GM12878 (cell line): ENCODE results near the gene SMIM17. TPM values are rescaled to one million over a fixed set of nuclear protein-coding genes. Genes with fewer than 3 reads are reported as not detected.
A peak's percentile ranks its signal among the peaks of the same experiment; 100 is the strongest.
"Not testable (repeated sequence)": the region's sequence is repeated elsewhere in the genome, so short reads cannot be mapped to it uniquely, and the experiment has no call there.

Source experiments
- ATAC-seq: fragments of 200-7000 bp; cut with Tn5 transposase; 3 replicates; pipeline ENCODE4 v1.9.1; 2020; ENCODE audit warnings: mild to moderate bottlenecking, moderate library complexity
- BruUV-seq: library from RNA; stranded (reverse); fragments of 400-500 nt; replicated peaks from 2 replicates; lab custom pipeline; 2021; lab: Mats Ljungman, UMichigan
- CTCF ChIA-PET: fragments of 300-600 bp; sonication (Branson Sonifier 250); formaldehyde crosslinking; extraction: SDS; loops from one replicate; lab custom pipeline; 2021; ENCODE audit warnings: inconsistent platforms; lab: Yijun Ruan, JAX
- POLR2A ChIA-PET: fragments of 350-600 bp; formaldehyde crosslinking; extraction: SDS; loops from one replicate; lab custom pipeline; 2021; ENCODE audit warnings: inconsistent platforms; lab: Charles Lee
- RAD21 ChIA-PET: fragments of 300-600 bp; sonication (Branson Sonifier 250); formaldehyde crosslinking; loops from one replicate; lab custom pipeline; 2023; ENCODE audit warnings: antibody characterized with exemption; ENCODE audit not compliant: unreplicated experiment; lab: Charles Lee
- SMC1A ChIA-PET: fragments of 300-600 bp; sonication (Branson Sonifier 250); formaldehyde crosslinking; loops from one replicate; lab custom pipeline; 2023; ENCODE audit not compliant: unreplicated experiment, uncharacterized antibody; lab: Charles Lee
- DNase-seq: peaks from one replicate; pipeline ENCODE4 v3.0.0-alpha.2; 2011; ENCODE audit warnings: low read depth, low spot score
- FAIRE-seq: peaks from 3 replicates; lab custom pipeline; 2011; peaks lifted over from hg19 to GRCh38; lab: Jason Lieb, UNC
- H2AFZ ChIP-seq: 2 replicates; pipeline ENCODE4 v1.6.0; 2011; ENCODE audit warnings: low read depth, low read length, control low read depth; ENCODE audit not compliant: control insufficient read depth
- H3K27ac ChIP-seq: 2 replicates; pipeline ENCODE4 v1.5.1; 2011; ENCODE audit warnings: control low read depth; ENCODE audit not compliant: control insufficient read depth, insufficient read depth
- H3K27me3 ChIP-seq, 2 experiments: replicated peaks in 1 of 2; 2 replicates each; pipeline versions ENCODE4 v1.6.0 to v1.6.1; 2011; ENCODE audit warnings: low read length in 1 of 2; ENCODE audit not compliant: control insufficient read depth in 2 of 2, insufficient read depth in 2 of 2
- H3K36me3 ChIP-seq, 2 experiments: 2 replicates each; pipeline ENCODE4 v1.5.1; 2011; ENCODE audit warnings: low read length in 1 of 2; ENCODE audit not compliant: control insufficient read depth in 2 of 2, insufficient read depth in 2 of 2
- H3K4me1 ChIP-seq: 2 replicates; pipeline ENCODE4 v1.6.1; 2011; ENCODE audit warnings: mild to moderate bottlenecking, low read length, moderate library complexity, mixed read lengths; ENCODE audit not compliant: control insufficient read depth, insufficient read depth
- H3K4me2 ChIP-seq: 2 replicates; pipeline ENCODE4 v1.6.0; 2011; ENCODE audit warnings: control low read depth; ENCODE audit not compliant: control insufficient read depth, insufficient read depth
- H3K4me3 ChIP-seq: fragments of 200-600 bp; sonication (generic); 2 replicates; pipeline ENCODE4 v1.5.1; 2016
- H3K79me2 ChIP-seq: 2 replicates; pipeline ENCODE4 v1.6.0; 2011; ENCODE audit warnings: low read length; ENCODE audit not compliant: control insufficient read depth, insufficient read depth
- H3K9ac ChIP-seq: 2 replicates; pipeline ENCODE4 v1.8.0; 2011; ENCODE audit warnings: low read length, control low read depth, mixed read lengths; ENCODE audit not compliant: control insufficient read depth, insufficient read depth
- H3K9me3 ChIP-seq: replicated peaks from 3 replicates; pipeline ENCODE4 v1.5.1; 2011; ENCODE audit warnings: mild to moderate bottlenecking, low read length; ENCODE audit not compliant: control insufficient read depth, insufficient read depth
- H4K20me1 ChIP-seq: 2 replicates; pipeline ENCODE4 v1.6.0; 2011; ENCODE audit not compliant: control insufficient read depth, insufficient read depth
- SIX5 ChIP-seq: IDR thresholded peaks from 2 replicates; pipeline ENCODE4 v1.6.1; 2011; ENCODE audit warnings: mild to moderate bottlenecking, low read depth, low read length, moderate library complexity; ENCODE audit not compliant: severe bottlenecking
- WGBS: methylation state at CpG from one replicate; pipeline ENCODE4 v1.1.6; 2016; ENCODE audit warnings: low lambda C conversion rate; ENCODE audit not compliant: insufficient replicate concordance, insufficient coverage; ENCODE audit errors: missing lambda C conversion rate; 5-methylcytosine and 5-hydroxymethylcytosine counted together
- in situ Hi-C: fragments of 300-500 bp; cut with MboI; formaldehyde crosslinking; loops from 9 replicates; pipeline ENCODE4 v1.14.3; 2018; ENCODE audit warnings: mixed read lengths
- intact Hi-C: fragments of 100-400 bp; cut with micrococcal nuclease; formaldehyde crosslinking; loops from one replicate; pipeline ENCODE4 v1.14.2; 2022; ENCODE audit not compliant: unreplicated experiment
- polyA plus RNA-seq, 11 experiments: library from polyadenylated mRNA; depleted of rRNA in 4 of 11; unstranded in 6 of 11; stranded (reverse) in 5 of 11; fragments of >200 nt; fragmentation: Nextera tagmentation in 4 of 11; fragmentation: Illumina TruSeq in 1 of 11; extraction: Ambion mirVana in 4 of 11; extraction: Trizol in 1 of 11; gene quantifications; 1 replicate in 1 of 11; 2 replicates in 10 of 11; pipeline versions ENCODE4 v1.2.1 to v1.2.3, GENCODE V29; 2011 to 2016; ENCODE audit warnings: inconsistent platforms in 2 of 11, missing spikeins in 2 of 11, low read depth in 1 of 11
- total RNA-seq, 4 experiments: library from RNA; depleted of rRNA in 3 of 4; stranded (reverse); fragments of >200 nt in 3 of 4; fragmentation: Illumina TruSeq in 1 of 4; extraction: Trizol in 1 of 4; gene quantifications; 2 replicates each; pipeline versions ENCODE4 v1.2.1 to v1.2.3, GENCODE V29; 2013 to 2021
- TF ChIP-seq, protein P1 (sequence below): IDR thresholded peaks from 2 replicates; pipeline ENCODE4 v1.6.1; 2012; ENCODE audit warnings: low read depth, low read length, improper control_type of control experiment

SMIM17 gene
- total and polyA plus RNA-seq, 10 of the 15 experiments (the other 5 are each of a cell fraction or from before 2014, with no cell fraction given), result 0.07 to 0.23 (median 0.17) TPM; not detected in 6

DNA sequence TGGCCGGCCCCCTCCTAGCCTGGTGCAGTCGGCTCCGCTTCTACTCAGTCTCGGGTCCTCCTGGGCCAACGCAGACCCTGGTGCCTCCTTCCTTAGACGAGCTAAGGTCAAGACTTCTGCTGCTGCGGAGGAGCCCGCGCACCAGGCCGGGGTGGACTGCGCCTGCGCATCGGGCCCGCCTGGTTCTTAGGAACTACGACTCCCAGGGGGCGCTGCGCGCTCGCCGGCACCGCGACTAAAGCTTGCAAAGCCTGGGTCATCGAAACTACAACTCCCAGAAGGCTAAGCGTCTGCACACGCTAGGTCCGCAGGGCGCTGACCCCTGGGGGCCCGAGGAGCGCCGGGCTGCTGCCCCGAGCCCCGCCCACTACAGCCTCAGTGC is 28.6 kb downstream of the SMIM17 start, which contains the start of gene ZNF835:
Gene ZNF835, minus strand, starts transcription at position 145 of the 382 bp plus-strand sequence. CDS start 6,559 bp downstream, outside the sequence.
- H2AFZ ChIP-seq, result no peak within 1 kb of the TSS
- no peak within 1 kb of the TSS for H3K4me3 ChIP-seq
- BruUV-seq, result no TSS peak
- TF ChIP-seq, protein P1, sequence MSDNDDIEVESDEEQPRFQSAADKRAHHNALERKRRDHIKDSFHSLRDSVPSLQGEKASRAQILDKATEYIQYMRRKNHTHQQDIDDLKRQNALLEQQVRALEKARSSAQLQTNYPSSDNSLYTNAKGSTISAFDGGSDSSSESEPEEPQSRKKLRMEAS, result no peak
- peak; percentile 18 for TF ChIP-seq SIX5
- no peaks in the 10 kb centered on the region for H3K36me3 ChIP-seq
- CTCF ChIA-PET, result no interaction called here
- RAD21 ChIA-PET, result no interaction called here
- H3K9ac ChIP-seq, result no peak within 1 kb of the TSS
- intact Hi-C loops (no loop called here), in situ Hi-C loops (no loop called here)
- 35% methylated on average over 32 of the region's 32 CpGs for WGBS
- POLR2A ChIA-PET, result no interaction called here
- ATAC-seq (no peak), DNase-seq (no peak), FAIRE-seq (no peak)
- SMC1A ChIA-PET, result no interaction called here
- peaks cover 4% of the 10 kb centered on the region; the same call in 2 of the 3 replicates for H3K9me3 ChIP-seq
- H3K27ac ChIP-seq, result no peak within 1 kb of the TSS
- no peaks in the 10 kb centered on the region for H3K27me3 ChIP-seq
- H4K20me1 ChIP-seq, result no peaks in the 10 kb centered on the region
- no peak within 1 kb of the TSS for H3K4me2 ChIP-seq
- no peaks in the 10 kb centered on the region for H3K4me1 ChIP-seq
- no peaks in the 10 kb centered on the region for H3K79me2 ChIP-seq

GRCh38 chr19:56672610-56673009 is 29.7 kb downstream of the SMIM17 start:
- H3K9ac ChIP-seq, H2AFZ ChIP-seq, H3K9me3 ChIP-seq, RAD21 ChIA-PET, intact Hi-C loops, ATAC-seq, FAIRE-seq, POLR2A ChIA-PET, CTCF ChIA-PET, H3K27me3 ChIP-seq, H3K4me3 ChIP-seq, H3K4me1 ChIP-seq, H4K20me1 ChIP-seq, H3K27ac ChIP-seq, H3K36me3 ChIP-seq, H3K79me2 ChIP-seq, H3K4me2 ChIP-seq, in situ Hi-C loops, SMC1A ChIA-PET, BruUV-seq, DNase-seq: not testable (repeated sequence)
- 68% methylated on average over 2 of the region's 2 CpGs for WGBS
